DOHH2 (cell line): ENCODE measurements around the gene FANCI.

ENCODE experiments used
- H3F3A ChIP-seq: fragments of 200-600 bp; sonication (generic), shearing (Covaris generic); 2 replicates; pipeline ENCODE4 v1.6.0; 2016; ENCODE audit warnings: antibody characterized with exemption, mild to moderate bottlenecking; ENCODE audit not compliant: control insufficient read depth, insufficient read depth
- H3K27ac ChIP-seq: fragments of 200-600 bp; sonication (generic); 2 replicates; pipeline ENCODE4 v1.5.1; 2014; ENCODE audit warnings: low read depth, mild to moderate bottlenecking, low read length, moderate library complexity
- H3K27me3 ChIP-seq: fragments of 200-600 bp; sonication (generic); 2 replicates; pipeline ENCODE4 v1.6.1; 2014; ENCODE audit warnings: mild to moderate bottlenecking, low read length, mixed read lengths; ENCODE audit not compliant: control insufficient read depth
- H3K36me3 ChIP-seq: fragments of 200-600 bp; sonication (generic); 2 replicates; pipeline ENCODE4 v1.6.1; 2014; ENCODE audit warnings: mild to moderate bottlenecking, low read length, moderate library complexity, mixed read lengths; ENCODE audit not compliant: control insufficient read depth
- H3K4me1 ChIP-seq: fragments of 200-600 bp; sonication (generic); 2 replicates; pipeline ENCODE4 v1.6.1; 2014; ENCODE audit warnings: mild to moderate bottlenecking, low read length, mixed read lengths; ENCODE audit not compliant: control insufficient read depth
- H3K4me2 ChIP-seq: fragments of 200-600 bp; sonication (generic); 2 replicates; pipeline ENCODE4 v1.6.0; 2014; ENCODE audit warnings: mild to moderate bottlenecking, low read length, moderate library complexity
- H3K4me3 ChIP-seq: fragments of 200-600 bp; sonication (generic); 2 replicates; pipeline ENCODE4 v1.5.1; 2014; ENCODE audit warnings: mild to moderate bottlenecking, low read length, mixed read lengths
- H3K79me2 ChIP-seq: fragments of 200-600 bp; sonication (generic); 2 replicates; pipeline ENCODE4 v1.6.1; 2014; ENCODE audit warnings: mild to moderate bottlenecking, low read length, mixed read lengths; ENCODE audit not compliant: control insufficient read depth
- H3K9me2 ChIP-seq: fragments of 200-600 bp; sonication (generic); replicated peaks from 2 replicates; pipeline ENCODE4 v1.6.1; 2014; ENCODE audit warnings: mild to moderate bottlenecking, low read length, mixed read lengths; ENCODE audit not compliant: control insufficient read depth
- H3K9me3 ChIP-seq: fragments of 200-600 bp; sonication (generic); 2 replicates; pipeline ENCODE4 v1.6.1; 2014; ENCODE audit warnings: antibody characterized with exemption, low read length, mixed read lengths; ENCODE audit not compliant: control insufficient read depth, insufficient read depth
- H4K20me1 ChIP-seq: fragments of 200-600 bp; sonication (generic); 2 replicates; pipeline ENCODE4 v1.6.0; 2014; ENCODE audit warnings: low read depth, mild to moderate bottlenecking, antibody characterized with exemption, low read length, moderate library complexity; ENCODE audit not compliant: control insufficient read depth, insufficient read depth
- CTCF ChIP-seq: fragments of 200-600 bp; sonication (generic); IDR thresholded peaks from one replicate; pipeline ENCODE4 v1.5.1; 2014; ENCODE audit warnings: antibody characterized with exemption, mild to moderate bottlenecking, low read depth, low read length; ENCODE audit not compliant: poor library complexity, severe bottlenecking
- EZH2phosphoT487 ChIP-seq: fragments of 200-600 bp; sonication (generic); IDR thresholded peaks from 2 replicates; pipeline ENCODE4 v1.6.1; 2017; ENCODE audit warnings: borderline replicate concordance, mild to moderate bottlenecking, antibody characterized with exemption, low read length, moderate library complexity, mixed read lengths

The FANCI gene

DNA sequence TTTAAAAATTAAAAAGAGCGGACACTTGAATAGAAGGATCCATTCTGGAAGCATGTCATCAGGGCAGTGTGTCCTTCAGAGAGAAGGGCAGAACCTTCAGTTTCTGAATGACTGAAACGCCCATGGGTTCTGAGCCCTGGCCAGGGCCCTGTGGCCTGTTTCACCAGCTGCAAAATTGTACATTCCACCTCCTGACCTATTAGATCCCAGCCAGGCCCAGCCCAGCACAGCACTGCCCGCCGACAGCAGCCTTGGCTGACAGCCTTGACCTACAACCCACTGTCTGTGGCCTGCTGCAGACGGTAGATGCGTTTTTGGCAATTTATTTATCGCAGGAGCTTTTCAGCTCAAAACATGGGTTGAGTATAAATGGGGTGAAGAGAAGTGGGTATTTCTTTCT lies 96.8 kb downstream of the FANCI start:
- no peaks in the 10 kb centered on the region for H3K9me2 ChIP-seq
- peaks cover 7% of the 10 kb centered on the region; the same call in 1 of the 2 replicates for H3K27me3 ChIP-seq
- no peak overlapping the region for H3K4me2 ChIP-seq
- no peaks in the 10 kb centered on the region for H4K20me1 ChIP-seq
- peaks cover 7% of the 10 kb centered on the region for H3F3A ChIP-seq
- no peak overlapping the region for H3K27ac ChIP-seq
- H3K9me3 ChIP-seq, result no peaks in the 10 kb centered on the region
- no peaks in the 10 kb centered on the region for H3K79me2 ChIP-seq
- H3K4me1 ChIP-seq, result peaks cover 14% of the 10 kb centered on the region
- no peaks in the 10 kb centered on the region for H3K36me3 ChIP-seq
- TF ChIP-seq CTCF (no peak), EZH2phosphoT487 (no peak)
- H3K4me3 ChIP-seq, result no peak overlapping the region

- TF ChIP-seq CTCF (no peak), EZH2phosphoT487 (no peak)
- Histone ChIP-seq H3K27me3 (peaks cover 13% of the 10 kb centered on the region), H3K9me2 (no peaks in the 10 kb centered on the region), H3F3A (peaks cover under 1% of the 10 kb centered on the region; the same call in 1 of the 2 replicates), H3K79me2 (no peaks in the 10 kb centered on the region), H3K4me2 (no peak overlapping the region), H3K4me1 (peaks cover 5% of the 10 kb centered on the region), H4K20me1 (no peaks in the 10 kb centered on the region), H3K9me3 (no peaks in the 10 kb centered on the region), H3K36me3 (no peaks in the 10 kb centered on the region), H3K27ac (no peak overlapping the region), H3K4me3 (no peak overlapping the region)
Measured at GRCh38 chr15:89341316-89342005, 97.7 kb downstream of the FANCI start.

DNA sequence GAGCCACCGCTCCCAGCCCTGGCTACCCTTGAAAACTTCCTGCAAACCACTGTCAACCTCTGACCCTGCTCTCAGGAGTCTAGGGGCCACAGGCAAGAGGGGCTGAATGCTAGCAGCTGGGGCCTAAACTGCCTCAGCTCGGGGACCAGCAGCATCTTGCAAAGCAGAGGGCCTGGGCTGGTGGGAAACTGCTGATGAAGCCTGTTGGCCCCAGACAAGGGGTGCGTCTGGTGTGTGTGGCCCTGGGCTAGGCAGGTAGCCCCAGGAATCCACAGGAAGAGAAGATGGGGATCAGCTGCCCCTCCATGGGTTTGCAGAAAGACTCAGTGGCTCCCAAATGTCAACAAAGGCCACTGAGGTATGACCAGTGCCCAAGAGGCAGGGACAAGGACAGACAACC lies 99.1 kb downstream of the FANCI start:
- peaks cover 18% of the 10 kb centered on the region for H3K27me3 ChIP-seq
- H3K4me3 ChIP-seq, result no peak overlapping the region

More for the DNA sequence above, 99.1 kb downstream of the FANCI start:
- Histone ChIP-seq H3K4me2 (no peak overlapping the region), H3K4me1 (no peaks in the 10 kb centered on the region; the same call in 1 of the 2 replicates), H3K27ac (no peak overlapping the region), H3K9me2 (no peaks in the 10 kb centered on the region), H4K20me1 (no peaks in the 10 kb centered on the region), H3F3A (no peaks in the 10 kb centered on the region), H3K36me3 (no peaks in the 10 kb centered on the region), H3K9me3 (no peaks in the 10 kb centered on the region), H3K79me2 (no peaks in the 10 kb centered on the region)
- TF ChIP-seq CTCF, result no peak
- no peak for TF ChIP-seq EZH2phosphoT487
